HG02623 (cell line): Measurements from ENCODE around the gene CDNF.
"Not testable (repeated sequence)": the region's sequence is repeated elsewhere in the genome, so short reads cannot be mapped to it uniquely, and the experiment has no call there.

ENCODE experiments used
- ATAC-seq: cut with Tn5 transposase; IDR thresholded peaks from one replicate; pipeline ENCODE4 v1.9.1; 2021; ENCODE audit warnings: moderate library complexity; ENCODE audit not compliant: unreplicated experiment

CDNF gene

GRCh38 chr10:14839305-14839695, 1.5 kb upstream of the CDNF start:
- ATAC-seq = no peak

GRCh38 chr10:14838582-14839304, 906 bp upstream of the CDNF start:
- no peak for ATAC-seq

- no peak for ATAC-seq
Measured at GRCh38 chr10:14837003-14837756, 657 bp downstream of the CDNF start.

- no peak for ATAC-seq
Measured at GRCh38 chr10:14836208-14836607, 1.6 kb downstream of the CDNF start.

- no peak for ATAC-seq
Measured at GRCh38 chr10:14833106-14833505, 4.7 kb downstream of the CDNF start.

- ATAC-seq = no peak
Measured at GRCh38 chr10:14826076-14826829, 11.6 kb downstream of the CDNF start.

GRCh38 chr10:14823966-14824365, 13.9 kb downstream of the CDNF start:
- no peak for ATAC-seq

GRCh38 chr10:14822879-14823755, 14.7 kb downstream of the CDNF start:
- no peak for ATAC-seq

- ATAC-seq = no peak
Measured at GRCh38 chr10:14821635-14822375, 16.0 kb downstream of the CDNF start.

- ATAC-seq = no peak
Measured at GRCh38 chr10:14820775-14821154, 17.1 kb downstream of the CDNF start.

GRCh38 chr10:14820010-14820774, 17.6 kb downstream of the CDNF start:
- ATAC-seq = no peak

- not testable (repeated sequence) for ATAC-seq
Measured at GRCh38 chr10:14816717-14817116, 21.1 kb downstream of the CDNF start.

- no peak for ATAC-seq
Measured at GRCh38 chr10:14815681-14816080, 22.2 kb downstream of the CDNF start.

GRCh38 chr10:14812271-14812670, 25.6 kb downstream of the CDNF start:
- ATAC-seq = no peak

- ATAC-seq = no peak
Measured at GRCh38 chr10:14810969-14811953, 26.6 kb downstream of the CDNF start.

GRCh38 chr10:14806318-14806717, 31.5 kb downstream of the CDNF start:
- ATAC-seq = no peak

- no peak for ATAC-seq
Measured at GRCh38 chr10:14803827-14804226, 34.0 kb downstream of the CDNF start.

GRCh38 chr10:14801723-14802122, 36.1 kb downstream of the CDNF start:
- no peak for ATAC-seq
